Testis (tissue), 2 donors: ENCODE results near the gene OLA1.

Source experiments
- CTCF ChIP-seq, 3 experiments: fragments of 450-650 bp in 2 of 3; fragments of 200-600 bp in 1 of 3; sonication (generic) in 1 of 3; IDR thresholded peaks; one replicate each; pipeline ENCODE4 v1.5.1; 2016 to 2019; ENCODE audit warnings: antibody characterized with exemption in 3 of 3, mild to moderate bottlenecking in 2 of 3, moderate library complexity in 1 of 3
- POLR2A ChIP-seq: fragments of 450-650 bp; IDR thresholded peaks from one replicate; pipeline ENCODE4 v1.6.1; 2017; ENCODE audit warnings: antibody characterized with exemption, mild to moderate bottlenecking, moderate library complexity

GRCh38 chr2:174059178-174059883, 189.0 kb downstream of the OLA1 start:
- TF ChIP-seq CTCF (IDR thresholded peaks at IDR 0.05) (no peak), POLR2A (no peak)
